ENCODE data around the gene DISC1.

The DISC1 gene

GRCh38 chr1:231800108-231800507, 173.5 kb downstream of the DISC1 start:
- DNase-seq (ENCODE audit: insufficient read length, low spot score) = peak; percentile 64
- peak; percentile 74 for FAIRE-seq

- no peak for DNase-seq (ENCODE audit: insufficient read length, low spot score)
- FAIRE-seq = no peak
These were observed 174.5 kb downstream of the DISC1 start for GRCh38 chr1:231801042-231801585.

- no peak for FAIRE-seq
- DNase-seq (ENCODE audit: insufficient read length, low spot score) = no peak
These were observed 176.8 kb downstream of the DISC1 start for GRCh38 chr1:231803353-231803752.

GRCh38 chr1:231806623-231807495, 180.3 kb downstream of the DISC1 start:
- peak; percentile 60 for DNase-seq (ENCODE audit: insufficient read length, low spot score)
- FAIRE-seq = peak; percentile 74

DNA sequence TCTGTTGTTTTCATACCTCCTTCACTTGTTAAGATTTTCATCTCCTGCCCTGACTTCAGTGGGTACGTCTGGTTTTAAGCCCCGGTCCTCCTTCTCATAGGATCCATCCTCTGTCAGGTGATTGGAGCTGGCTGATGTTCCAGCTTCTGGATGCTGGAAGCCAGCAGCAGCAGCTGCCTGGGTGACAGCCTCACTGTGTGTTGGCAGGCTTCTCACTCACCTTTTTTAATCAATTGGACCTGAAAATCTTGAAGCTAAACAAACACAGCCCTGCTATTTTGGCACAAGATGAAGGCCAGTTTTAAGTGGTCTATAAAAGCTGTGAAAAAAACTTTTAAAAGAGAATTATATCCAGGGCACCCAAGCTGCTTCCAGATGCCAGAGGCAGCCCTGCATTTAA, 181.0 kb downstream of the DISC1 start:
- no peak for DNase-seq (ENCODE audit: insufficient read length, low spot score)

DNA sequence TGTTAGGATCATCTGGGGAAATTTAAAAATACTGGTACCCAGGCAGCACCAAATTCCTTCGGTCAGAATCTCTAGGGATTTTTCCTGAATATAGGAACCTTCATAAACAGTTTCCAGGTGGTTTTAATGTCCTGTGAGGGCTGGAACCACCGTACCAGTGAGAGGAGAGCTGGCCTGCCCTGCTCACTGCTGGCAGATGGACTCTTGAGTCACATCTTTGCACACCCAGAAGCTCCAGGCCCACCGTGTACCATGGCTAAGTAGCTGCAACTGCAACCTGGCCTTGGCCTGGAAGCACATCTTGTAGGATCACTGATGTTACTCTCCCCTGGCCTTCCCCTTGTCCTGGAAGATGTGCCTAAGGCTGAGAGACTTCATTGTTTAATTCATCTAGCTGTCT, 181.5 kb downstream of the DISC1 start:
- FAIRE-seq = no peak
- DNase-seq (ENCODE audit: insufficient read length, low spot score) = no peak

More for the DNA sequence above, 181.0 kb downstream of the DISC1 start:
- no peak for FAIRE-seq

GRCh38 chr1:231808990-231809389, 182.4 kb downstream of the DISC1 start:
- DNase-seq (ENCODE audit: insufficient read length, low spot score) = peak; percentile 65
- FAIRE-seq = no peak

- DNase-seq (ENCODE audit: insufficient read length, low spot score) = no peak
- FAIRE-seq = no peak
These were observed 183.8 kb downstream of the DISC1 start for GRCh38 chr1:231810415-231810814.

- DNase-seq (ENCODE audit: insufficient read length, low spot score) (no peak), FAIRE-seq (no peak)
These were observed 187.4 kb downstream of the DISC1 start for GRCh38 chr1:231814021-231814420.

- DNase-seq (ENCODE audit: insufficient read length, low spot score) = no peak
- peak; percentile 13 for FAIRE-seq
These were observed 187.9 kb downstream of the DISC1 start for GRCh38 chr1:231814521-231814920.

DNA sequence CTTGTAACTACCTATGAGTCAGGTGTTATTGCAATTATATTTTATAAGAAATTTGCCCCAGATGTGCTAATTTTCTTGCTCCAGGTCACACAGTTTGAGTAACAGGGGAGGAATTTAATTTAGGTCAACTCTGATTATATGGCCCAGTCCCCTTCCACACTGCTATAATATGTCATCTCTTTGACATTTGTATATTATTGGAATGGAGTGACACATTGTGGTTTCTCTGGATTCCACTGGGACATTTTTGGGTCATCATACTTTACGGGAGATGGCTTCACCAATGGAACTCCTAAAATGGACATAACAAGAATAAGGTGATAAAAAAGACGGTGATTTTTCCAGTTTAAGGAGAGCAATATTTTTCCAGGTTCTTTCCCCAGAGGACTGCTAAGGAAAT, 191.2 kb downstream of the DISC1 start:
- FAIRE-seq (no peak), DNase-seq (ENCODE audit: insufficient read length, low spot score) (no peak)

DNA sequence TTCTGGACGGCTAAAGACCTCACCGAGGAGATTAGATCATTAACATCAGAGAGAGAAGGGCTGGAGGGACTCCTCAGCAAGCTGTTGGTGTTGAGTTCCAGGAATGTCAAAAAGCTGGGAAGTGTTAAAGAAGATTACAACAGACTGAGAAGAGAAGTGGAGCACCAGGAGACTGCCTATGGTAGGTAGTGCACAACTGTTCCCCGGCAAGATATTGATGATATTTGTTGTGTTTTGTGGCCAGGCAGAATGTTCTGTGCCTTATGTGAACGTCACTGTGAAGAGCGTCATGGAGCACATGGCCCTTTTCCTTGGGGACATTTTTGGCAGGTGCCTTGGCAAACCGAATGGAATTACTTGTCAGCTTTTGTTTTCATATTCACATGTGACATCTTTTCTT, 191.7 kb downstream of the DISC1 start:
- FAIRE-seq = peak; percentile 31
- no peak for DNase-seq (ENCODE audit: insufficient read length, low spot score)

GRCh38 chr1:231821281-231821680, 194.7 kb downstream of the DISC1 start:
- FAIRE-seq (no peak), DNase-seq (ENCODE audit: insufficient read length, low spot score) (no peak)

DNA sequence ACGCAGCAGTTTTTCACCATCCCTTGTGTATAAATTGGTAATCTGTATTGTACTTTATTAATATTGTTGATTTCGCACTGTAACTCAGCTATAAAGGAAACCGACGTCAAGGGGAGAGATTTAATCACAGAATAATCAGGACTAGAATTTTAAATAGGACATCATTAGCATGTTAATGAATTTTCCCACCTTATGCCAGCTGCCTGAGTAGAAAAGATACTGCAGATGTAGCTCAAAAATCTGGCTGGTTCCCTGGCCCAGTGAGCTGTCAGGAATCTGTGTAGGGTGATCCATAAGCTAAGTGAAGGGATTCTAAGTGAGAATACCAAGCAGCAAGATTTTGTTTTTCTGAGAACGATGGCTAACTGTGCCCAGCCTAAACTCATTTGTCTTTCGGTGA, 195.5 kb downstream of the DISC1 start:
- no peak for FAIRE-seq

DNA sequence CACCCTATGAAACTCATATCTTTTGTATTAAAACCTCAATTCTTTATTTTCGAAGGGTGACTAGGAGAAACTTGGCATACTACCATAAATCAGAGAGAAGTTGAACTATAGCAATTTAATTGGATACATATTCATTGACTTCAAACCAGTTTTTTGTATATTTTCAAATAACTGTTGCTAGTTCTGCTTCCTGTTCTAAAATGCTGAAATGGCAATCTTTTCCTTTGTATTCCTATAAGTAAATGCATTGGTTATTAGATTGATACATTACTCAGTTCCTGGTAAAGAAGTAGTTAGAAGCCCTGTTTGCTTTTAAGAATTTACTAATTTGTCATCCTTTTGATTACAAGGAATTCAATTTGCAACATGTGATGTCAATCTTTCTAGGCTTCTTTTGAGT, 200.0 kb downstream of the DISC1 start:
- DNase-seq (ENCODE audit: insufficient read length, low spot score) (no peak), FAIRE-seq (no peak)

More for the DNA sequence above, 195.5 kb downstream of the DISC1 start:
- DNase-seq (ENCODE audit: insufficient read length, low spot score) = no peak

DNA sequence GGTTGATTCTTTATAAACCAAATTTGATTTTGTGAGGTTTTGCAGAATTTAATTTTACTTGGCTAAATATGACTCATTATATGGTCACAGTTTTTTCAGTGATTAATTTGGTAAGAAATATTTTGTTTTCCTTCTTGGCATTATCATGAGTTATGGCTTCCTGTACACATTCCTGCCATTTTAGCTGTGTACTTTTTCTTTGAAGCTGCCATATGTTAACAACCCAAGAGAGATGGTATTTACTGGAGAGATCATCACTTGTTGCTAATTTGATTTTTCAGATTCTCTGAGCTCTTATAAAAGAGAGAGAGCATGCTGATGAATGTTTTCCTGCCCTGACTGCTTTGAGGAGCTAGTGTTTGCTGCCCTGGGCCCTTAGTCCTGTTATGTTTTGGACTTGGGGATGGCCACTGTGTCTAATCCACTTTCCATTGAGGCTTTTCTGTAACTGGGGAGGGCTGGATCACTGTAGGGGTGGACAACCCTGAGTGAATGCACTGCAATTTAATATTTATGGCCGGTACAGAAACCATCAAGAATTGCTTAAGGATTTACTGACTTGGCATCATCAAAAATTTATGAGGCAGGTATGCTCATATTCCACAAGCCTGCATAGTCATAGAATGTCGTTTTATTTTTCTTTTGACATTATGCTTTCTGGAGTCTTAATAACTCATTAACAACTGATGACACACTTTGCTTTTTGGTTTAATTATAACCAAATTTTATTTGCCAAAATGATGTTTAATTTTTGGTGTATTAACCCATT, 200.9 kb downstream of the DISC1 start:
- no peak for FAIRE-seq
- peak; percentile 67 for DNase-seq (ENCODE audit: insufficient read length, low spot score)

GRCh38 chr1:231828182-231828920, 201.8 kb downstream of the DISC1 start:
- DNase-seq (ENCODE audit: insufficient read length, low spot score) (peak; percentile 77), FAIRE-seq (peak; percentile 76)

- no peak for DNase-seq (ENCODE audit: insufficient read length, low spot score)
- no peak for FAIRE-seq
These were observed 202.7 kb downstream of the DISC1 start for GRCh38 chr1:231829332-231829731.

DNA sequence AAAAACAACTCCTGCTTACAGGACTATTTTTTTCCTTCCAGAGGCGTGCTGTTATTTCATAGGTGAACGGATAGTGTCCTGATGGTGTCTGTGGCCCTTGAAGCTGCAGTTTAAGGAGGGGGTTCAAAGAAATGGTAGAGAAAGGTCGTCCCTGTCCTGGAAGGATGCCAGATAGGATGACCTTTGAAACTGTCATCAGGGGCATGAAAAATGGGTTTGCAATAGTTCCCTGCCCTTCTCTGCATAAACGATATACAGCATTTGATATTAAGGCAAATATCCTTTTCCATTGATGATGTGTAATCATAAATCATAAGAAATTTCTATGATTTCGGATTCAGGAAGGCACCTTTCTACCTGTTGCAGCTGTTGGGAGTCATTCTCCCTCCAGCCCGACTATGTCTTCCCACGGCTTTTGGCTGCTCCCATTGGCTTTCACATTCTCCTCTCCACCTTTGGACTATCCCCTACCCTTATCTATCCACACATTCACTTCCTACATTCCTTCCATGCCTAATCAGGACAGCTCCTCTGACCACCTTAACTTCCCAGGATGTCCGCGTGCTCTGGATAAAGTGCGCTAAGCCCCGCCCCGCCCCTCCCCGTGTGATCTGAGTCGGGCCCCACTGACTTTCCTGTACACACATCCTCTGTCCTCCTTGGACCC, 209.8 kb downstream of the DISC1 start:
- FAIRE-seq (no peak), DNase-seq (ENCODE audit: insufficient read length, low spot score) (no peak)

- DNase-seq (ENCODE audit: insufficient read length, low spot score) = no peak
- no peak for FAIRE-seq
These were observed 211.9 kb downstream of the DISC1 start for GRCh38 chr1:231838521-231838920.

All from HTR-8/SVneo (cell line).